Esophagus muscularis mucosa (tissue), 4 donors: Measurements from ENCODE around the gene TLE3. TPM values are rescaled to one million over a fixed set of nuclear protein-coding genes. Genes with fewer than 3 reads are reported as not detected.
"Not testable (repeated sequence)": the region's sequence is repeated elsewhere in the genome, so short reads cannot be mapped to it uniquely, and the experiment has no call there.

ENCODE experiments used
- DNase-seq: peaks from one replicate; pipeline ENCODE4 v3.0.0-alpha.2; 2017; ENCODE audit errors: extremely low spot score
- H3K27ac ChIP-seq, 4 donors: fragments of 200-600 bp; sonication (generic); replicated peaks in 1 of 4; 1 replicate in 3 of 4; 2 replicates in 1 of 4; pipeline ENCODE4 v1.5.1; 2016 to 2019; ENCODE audit warnings: mild to moderate bottlenecking in 1 of 4
- H3K27me3 ChIP-seq, 4 donors: fragments of 200-600 bp; sonication (generic); one replicate each; pipeline versions ENCODE4 v1.5.1 to v1.6.0; 2016 to 2019
- H3K36me3 ChIP-seq, 4 donors: fragments of 200-600 bp; sonication (generic); one replicate each; pipeline ENCODE4 v1.5.1; 2016 to 2019
- H3K4me1 ChIP-seq, 4 donors: fragments of 200-600 bp; sonication (generic); one replicate each; pipeline ENCODE4 v1.5.1; 2016 to 2019
- H3K4me3 ChIP-seq, 4 donors: fragments of 200-600 bp; sonication (generic); 1 replicate in 2 of 4; 2 replicates in 2 of 4; pipeline ENCODE4 v1.5.1; 2016 to 2019; ENCODE audit warnings: mild to moderate bottlenecking in 4 of 4, moderate library complexity in 1 of 4
- H3K9me3 ChIP-seq, 4 donors: fragments of 200-600 bp; sonication (generic); 1 replicate in 3 of 4; 2 replicates in 1 of 4; pipeline ENCODE4 v1.5.1; 2016 to 2019
- EP300 ChIP-seq: sonication (generic); formaldehyde crosslinking; IDR thresholded peaks from one replicate; pipeline ENCODE4 v1.6.1; 2017; ENCODE audit warnings: antibody characterized with exemption
- POLR2A ChIP-seq: fragments of 450-650 bp; IDR thresholded peaks from one replicate; pipeline ENCODE4 v1.6.1; 2017; ENCODE audit warnings: antibody characterized with exemption, moderate library complexity, mild to moderate bottlenecking, low read depth
- POLR2AphosphoS5 ChIP-seq, 2 donors: sonication (generic); formaldehyde crosslinking; IDR thresholded peaks; one replicate each; pipeline ENCODE4 v1.6.1; 2017; ENCODE audit warnings: antibody characterized with exemption in 2 of 2
- WGBS: methylation state at CpG from one replicate; pipeline ENCODE4 v1.1.5; 2018; 5-methylcytosine and 5-hydroxymethylcytosine counted together
- intact Hi-C: fragments of 100-400 bp; cut with DNase I; formaldehyde crosslinking; loops from one replicate; pipeline ENCODE4 v1.15.1; 2023
- total RNA-seq, 4 donors: library from RNA; depleted of rRNA; stranded (reverse); fragments of >200 nt; gene quantifications; one replicate each; pipeline versions ENCODE4 v1.1.0 to v1.2.1, GENCODE V29; 2016
- TF ChIP-seq, protein P1 (sequence below), 3 experiments: fragments of 200-600 bp in 2 of 3; fragments of 450-650 bp in 1 of 3; sonication (generic) in 2 of 3; IDR thresholded peaks; one replicate each; pipeline ENCODE4 v1.5.1; 2017 to 2019; ENCODE audit warnings: antibody characterized with exemption in 3 of 3, mild to moderate bottlenecking in 2 of 3, moderate library complexity in 1 of 3

Gene TLE3
- total RNA-seq, 4 donors from 2014 or later, result 35.7 to 81.3 (median 59.2) TPM

DNA sequence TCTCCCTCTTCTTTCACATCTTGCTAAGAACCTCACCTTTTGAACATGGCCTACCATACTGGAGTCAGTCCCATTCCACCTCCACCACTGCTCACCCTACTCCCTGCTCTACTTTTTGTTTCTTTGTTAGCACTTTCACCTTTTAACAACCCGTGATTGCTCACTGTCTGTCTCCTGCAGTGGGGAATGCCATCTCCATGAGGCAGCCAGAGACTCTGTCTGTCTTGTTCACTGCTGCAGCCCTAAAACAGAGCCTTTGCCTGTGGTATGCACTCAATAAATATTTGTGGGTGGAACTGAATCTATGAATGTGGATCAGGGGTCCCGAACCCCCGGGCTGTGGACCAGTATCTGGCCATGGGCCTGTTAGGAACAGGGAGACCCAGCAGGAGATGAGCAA lies 16.5 kb upstream of the TLE3 start:
- WGBS, result 83% methylated on average over 3 of the region's 3 CpGs
- H3K27ac ChIP-seq, result no peak overlapping the region
- no peak for DNase-seq
- intact Hi-C loops, result no loop called here
- no peaks in the 10 kb centered on the region for H3K27me3 ChIP-seq
- H3K4me3 ChIP-seq, result no peak overlapping the region
- no peaks in the 10 kb centered on the region for H3K36me3 ChIP-seq
- no peaks in the 10 kb centered on the region for H3K9me3 ChIP-seq
- TF ChIP-seq EP300 (no peak), POLR2AphosphoS5 (IDR thresholded peaks at IDR 0.05) (no peak), POLR2A (no peak)
- TF ChIP-seq, protein P1, sequence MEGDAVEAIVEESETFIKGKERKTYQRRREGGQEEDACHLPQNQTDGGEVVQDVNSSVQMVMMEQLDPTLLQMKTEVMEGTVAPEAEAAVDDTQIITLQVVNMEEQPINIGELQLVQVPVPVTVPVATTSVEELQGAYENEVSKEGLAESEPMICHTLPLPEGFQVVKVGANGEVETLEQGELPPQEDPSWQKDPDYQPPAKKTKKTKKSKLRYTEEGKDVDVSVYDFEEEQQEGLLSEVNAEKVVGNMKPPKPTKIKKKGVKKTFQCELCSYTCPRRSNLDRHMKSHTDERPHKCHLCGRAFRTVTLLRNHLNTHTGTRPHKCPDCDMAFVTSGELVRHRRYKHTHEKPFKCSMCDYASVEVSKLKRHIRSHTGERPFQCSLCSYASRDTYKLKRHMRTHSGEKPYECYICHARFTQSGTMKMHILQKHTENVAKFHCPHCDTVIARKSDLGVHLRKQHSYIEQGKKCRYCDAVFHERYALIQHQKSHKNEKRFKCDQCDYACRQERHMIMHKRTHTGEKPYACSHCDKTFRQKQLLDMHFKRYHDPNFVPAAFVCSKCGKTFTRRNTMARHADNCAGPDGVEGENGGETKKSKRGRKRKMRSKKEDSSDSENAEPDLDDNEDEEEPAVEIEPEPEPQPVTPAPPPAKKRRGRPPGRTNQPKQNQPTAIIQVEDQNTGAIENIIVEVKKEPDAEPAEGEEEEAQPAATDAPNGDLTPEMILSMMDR (IDR thresholded peaks at IDR 0.05), result no peak
- peaks cover 10 to 21% (median 17%) of the 10 kb centered on the region in 4 donors for H3K4me1 ChIP-seq

DNA sequence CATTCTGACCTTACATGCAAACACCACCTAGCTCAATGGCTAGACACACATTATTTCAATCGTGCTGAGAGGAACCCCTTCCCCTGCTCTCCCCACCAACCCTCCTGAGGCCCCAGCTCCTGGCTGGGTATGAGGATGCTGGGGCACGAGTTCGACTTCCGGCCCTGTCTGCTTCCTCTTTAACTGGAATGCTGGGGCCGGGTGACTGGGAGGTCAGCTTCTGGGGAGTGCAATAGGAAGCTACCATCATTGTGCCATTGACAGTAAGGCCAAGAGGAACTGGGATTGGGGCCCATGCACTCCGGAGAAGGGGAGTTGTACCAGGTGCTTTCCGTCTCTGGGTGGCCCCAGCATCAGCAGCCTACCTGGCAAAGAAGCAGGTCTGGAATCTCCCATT lies 15.6 kb upstream of the TLE3 start:
- Histone ChIP-seq H3K36me3 (no peaks in the 10 kb centered on the region), H3K27ac (no peak overlapping the region), H3K27me3 (no peaks in the 10 kb centered on the region), H3K4me3 (no peak overlapping the region), H3K4me1 (peaks cover 10 to 21% (median 17%) of the 10 kb centered on the region in 4 donors), H3K9me3 (no peaks in the 10 kb centered on the region)
- 98% methylated on average over 5 of the region's 7 CpGs for WGBS
- TF ChIP-seq EP300 (no peak), POLR2A (no peak), POLR2AphosphoS5 (IDR thresholded peaks at IDR 0.05) (no peak)
- TF ChIP-seq, protein P1 (IDR thresholded peaks at IDR 0.05), result no peak
- intact Hi-C loops, result no loop called here
- DNase-seq, result no peak

DNA sequence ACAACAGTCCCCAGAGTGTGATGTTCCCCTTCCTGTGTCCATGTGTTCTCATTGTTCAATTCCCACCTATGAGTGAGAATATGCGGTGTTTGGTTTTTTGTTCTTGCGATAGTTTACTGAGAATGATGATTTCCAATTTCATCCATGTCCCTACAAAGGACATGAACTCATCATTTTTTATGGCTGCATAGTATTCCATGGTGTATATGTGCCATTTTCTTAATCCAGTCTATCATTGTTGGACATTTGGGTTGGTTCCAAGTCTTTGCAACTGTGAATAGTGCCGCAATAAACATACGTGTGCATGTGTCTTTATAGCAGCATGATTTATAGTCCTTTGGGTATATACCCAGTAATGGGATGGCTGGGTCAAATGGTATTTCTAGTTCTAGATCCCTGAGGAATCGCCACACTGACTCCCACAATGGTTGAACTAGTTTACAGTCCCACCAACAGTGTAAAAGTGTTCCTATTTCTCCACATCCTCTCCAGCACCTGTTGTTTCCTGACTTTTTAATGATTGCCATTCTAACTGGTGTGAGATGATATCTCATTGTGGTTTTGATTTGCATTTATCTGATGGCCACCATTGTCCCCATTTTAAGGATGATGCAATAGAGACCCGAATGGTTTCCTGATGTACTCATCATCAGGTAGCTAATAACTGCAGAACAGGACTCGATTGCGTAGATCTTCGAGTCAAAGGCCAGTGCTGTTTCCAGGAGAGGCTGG lies 15.0 kb upstream of the TLE3 start:
- 89% methylated on average over 3 of the region's 9 CpGs for WGBS
- H3K4me3 ChIP-seq, H3K36me3 ChIP-seq, intact Hi-C loops, H3K9me3 ChIP-seq, H3K27me3 ChIP-seq, DNase-seq, H3K27ac ChIP-seq: not testable (repeated sequence)
- H3K4me1 ChIP-seq, result peaks cover 10 to 21% (median 17%) of the 10 kb centered on the region in 4 donors

DNA sequence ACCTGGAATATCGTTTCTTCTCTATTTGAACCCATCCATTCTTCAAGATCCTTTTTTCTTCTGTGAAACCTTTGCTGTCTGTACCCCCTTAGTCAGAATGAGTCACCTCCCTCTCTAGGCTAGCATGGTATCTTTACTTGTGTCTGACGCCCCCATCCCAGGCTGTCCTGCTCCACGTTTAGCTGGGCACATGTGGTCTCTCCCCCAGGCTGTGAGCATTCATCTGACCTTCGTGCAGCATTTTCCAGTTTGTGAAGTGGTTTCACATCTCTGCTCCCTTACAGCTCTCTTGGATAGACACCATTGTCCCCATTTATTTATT lies 14.3 kb upstream of the TLE3 start:
- H3K4me3 ChIP-seq, result peak overlapping the region in 2 of 4 donors; percentile 12 to 29
- no peak for DNase-seq
- no peaks in the 10 kb centered on the region for H3K36me3 ChIP-seq
- no peaks in the 10 kb centered on the region for H3K27me3 ChIP-seq
- TF ChIP-seq POLR2AphosphoS5 (IDR thresholded peaks at IDR 0.05), result no peak
- TF ChIP-seq, protein P1 (IDR thresholded peaks at IDR 0.05), result no peak
- TF ChIP-seq POLR2A, result no peak
- TF ChIP-seq EP300, result no peak
- 55% methylated on average over 3 of the region's 4 CpGs for WGBS
- intact Hi-C loops, result no loop called here
- peaks cover 10 to 21% (median 17%) of the 10 kb centered on the region in 4 donors for H3K4me1 ChIP-seq
- H3K27ac ChIP-seq, result peak overlapping the region; percentile 73 to 90 (median 76)
- no peaks in the 10 kb centered on the region for H3K9me3 ChIP-seq

DNA sequence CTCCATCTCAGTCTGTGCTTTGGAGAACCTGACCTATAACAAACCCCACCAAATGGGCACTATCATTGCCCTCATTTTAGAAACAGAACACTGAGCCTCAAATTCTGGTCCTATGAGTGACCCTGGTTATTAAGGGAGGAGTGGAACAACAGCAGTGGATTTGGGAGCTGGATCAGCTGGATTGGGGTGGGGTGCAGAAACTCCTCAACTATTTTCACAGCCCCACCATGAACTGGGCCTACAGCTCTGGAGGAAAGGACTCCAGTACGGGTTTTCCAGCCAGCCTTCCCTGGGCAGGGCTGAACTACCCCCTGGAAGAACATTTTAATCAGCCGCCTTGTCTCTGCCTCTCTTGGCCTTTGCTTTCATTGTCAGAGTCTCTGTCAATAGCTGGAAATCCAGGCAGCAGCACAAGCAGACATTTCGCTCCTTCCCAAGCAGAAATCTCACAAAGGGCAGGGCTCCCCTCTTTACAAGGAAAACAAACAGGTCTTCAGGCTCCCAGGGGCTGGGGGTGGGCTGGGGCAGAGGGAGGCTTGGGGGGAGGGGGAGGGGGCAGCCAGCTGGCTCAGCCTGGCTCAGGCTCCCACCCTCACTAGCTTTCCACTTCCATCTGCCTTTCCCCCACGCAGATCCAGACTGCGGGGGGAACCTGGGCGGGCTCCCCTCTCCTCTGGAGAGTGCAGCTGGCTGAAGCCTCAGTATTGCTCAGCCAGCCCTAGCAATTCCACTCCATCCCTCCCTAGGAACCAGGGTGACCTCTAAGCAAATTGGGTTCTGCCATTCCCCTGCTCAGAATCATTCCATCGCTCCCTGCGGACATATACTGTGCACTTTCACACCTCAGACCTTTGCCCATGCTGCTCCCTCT lies 13.7 kb upstream of the TLE3 start:
- no peak for DNase-seq
- 16% methylated on average over 8 of the region's 8 CpGs for WGBS
- Histone ChIP-seq H3K36me3 (no peaks in the 10 kb centered on the region), H3K27me3 (no peaks in the 10 kb centered on the region), H3K4me3 (peak overlapping the region; percentile 12 to 29 (median 24)), H3K9me3 (no peaks in the 10 kb centered on the region), H3K4me1 (peaks cover 10 to 21% (median 17%) of the 10 kb centered on the region in 4 donors), H3K27ac (peak overlapping the region; percentile 73 to 90 (median 76))
- intact Hi-C loops, result no loop called here
- TF ChIP-seq EP300 (no peak), POLR2AphosphoS5 (IDR thresholded peaks at IDR 0.05) (peak; percentile 61 to 70)
